Right atrium auricular region (tissue), 2 donors: Measurements from ENCODE around the gene PSMF1. TPM values are rescaled to one million over a fixed set of nuclear protein-coding genes. Genes with fewer than 3 reads are reported as not detected.

Experiments
- DNase-seq: peaks from one replicate; pipeline ENCODE4 v3.0.0-alpha.2; 2019; ENCODE audit warnings: low spot score
- H3K27ac ChIP-seq, 2 donors: fragments of 200-600 bp; sonication (generic); 1 replicate in 1 of 2; 2 replicates in 1 of 2; pipeline ENCODE4 v1.5.1; 2016 to 2019
- H3K27me3 ChIP-seq, 2 donors: fragments of 200-600 bp; sonication (generic); one replicate each; pipeline versions ENCODE4 v1.5.1 to v1.6.0; 2017 to 2019
- H3K36me3 ChIP-seq: fragments of 200-600 bp; sonication (generic); one replicate; pipeline ENCODE4 v1.5.1; 2016
- H3K4me1 ChIP-seq, 2 donors: fragments of 200-600 bp; sonication (generic); one replicate each; pipeline versions ENCODE4 v1.5.1 to v1.6.0; 2017 to 2019
- H3K4me3 ChIP-seq, 2 donors: fragments of 200-600 bp; sonication (generic); 1 replicate in 1 of 2; 2 replicates in 1 of 2; pipeline ENCODE4 v1.5.1; 2017 to 2019; ENCODE audit warnings: mild to moderate bottlenecking in 1 of 2, moderate library complexity in 1 of 2
- H3K9me3 ChIP-seq, 2 donors: fragments of 200-600 bp; sonication (generic); one replicate each; pipeline ENCODE4 v1.5.1; 2019
- CTCF ChIP-seq, 2 donors: fragments of 200-600 bp; sonication (generic); IDR thresholded peaks; one replicate each; pipeline ENCODE4 v1.5.1; 2019; ENCODE audit warnings: antibody characterized with exemption in 2 of 2
- total RNA-seq, 2 donors: library from RNA; depleted of rRNA; stranded (reverse); fragments of >200 nt; gene quantifications; one replicate each; pipeline ENCODE4 v1.1.0, GENCODE V29; 2016

PSMF1 gene
- total RNA-seq, 2 donors from 2014 or later: 88.6 to 116 TPM

GRCh38 chr20:1177680-1178079, 59.3 kb downstream of the PSMF1 start:
- peak in 1 of 2 donors; percentile 13 for TF ChIP-seq CTCF (IDR thresholded peaks at IDR 0.05)
- Histone ChIP-seq H3K4me1 (no peaks in the 10 kb centered on the region), H3K27me3 (no peaks in the 10 kb centered on the region), H3K9me3 (no peaks in the 10 kb centered on the region), H3K36me3 (no peaks in the 10 kb centered on the region), H3K27ac (no peak overlapping the region), H3K4me3 (no peak overlapping the region)
- no peak for DNase-seq

- no peak for TF ChIP-seq CTCF (IDR thresholded peaks at IDR 0.05)
- Histone ChIP-seq H3K27me3 (no peaks in the 10 kb centered on the region), H3K4me3 (no peak overlapping the region), H3K36me3 (no peaks in the 10 kb centered on the region), H3K4me1 (no peaks in the 10 kb centered on the region), H3K9me3 (no peaks in the 10 kb centered on the region), H3K27ac (no peak overlapping the region)
- DNase-seq: no peak
These were observed 59.7 kb downstream of the PSMF1 start for GRCh38 chr20:1178103-1178502.

- Histone ChIP-seq H3K4me1 (peaks cover 0 to 2% of the 10 kb centered on the region in 2 donors), H3K36me3 (no peaks in the 10 kb centered on the region), H3K9me3 (no peaks in the 10 kb centered on the region), H3K27me3 (no peaks in the 10 kb centered on the region), H3K27ac (no peak overlapping the region), H3K4me3 (no peak overlapping the region)
- no peak for TF ChIP-seq CTCF (IDR thresholded peaks at IDR 0.05)
- DNase-seq: no peak
These were observed 60.2 kb downstream of the PSMF1 start for GRCh38 chr20:1178623-1179022.

GRCh38 chr20:1180949-1181348, 62.5 kb downstream of the PSMF1 start:
- H3K27ac ChIP-seq: no peak overlapping the region

GRCh38 chr20:1182106-1182505, 63.7 kb downstream of the PSMF1 start:
- DNase-seq: no peak
- H3K9me3 ChIP-seq: no peaks in the 10 kb centered on the region
- TF ChIP-seq CTCF (IDR thresholded peaks at IDR 0.05): no peak
- no peaks in the 10 kb centered on the region for H3K27me3 ChIP-seq
- no peaks in the 10 kb centered on the region for H3K36me3 ChIP-seq
- no peak overlapping the region for H3K4me3 ChIP-seq
- H3K27ac ChIP-seq: no peak overlapping the region
- H3K4me1 ChIP-seq: peaks cover 0 to 29% of the 10 kb centered on the region in 2 donors

More at GRCh38 chr20:1180949-1181348, 62.5 kb downstream of the PSMF1 start:
- no peak for DNase-seq
- H3K36me3 ChIP-seq: no peaks in the 10 kb centered on the region
- H3K4me3 ChIP-seq: no peak overlapping the region
- H3K27me3 ChIP-seq: no peaks in the 10 kb centered on the region
- TF ChIP-seq CTCF (IDR thresholded peaks at IDR 0.05): no peak
- no peaks in the 10 kb centered on the region for H3K9me3 ChIP-seq
- peaks cover 0 to 19% of the 10 kb centered on the region in 2 donors for H3K4me1 ChIP-seq

- DNase-seq: no peak
- Histone ChIP-seq H3K27ac (no peak overlapping the region), H3K4me1 (peaks cover 0 to 37% of the 10 kb centered on the region in 2 donors), H3K36me3 (no peaks in the 10 kb centered on the region), H3K9me3 (no peaks in the 10 kb centered on the region), H3K4me3 (no peak overlapping the region), H3K27me3 (no peaks in the 10 kb centered on the region)
- no peak for TF ChIP-seq CTCF (IDR thresholded peaks at IDR 0.05)
These were observed 64.8 kb downstream of the PSMF1 start for GRCh38 chr20:1183153-1183552.
